Urothelium cell line (cell line): Measurements from ENCODE around the gene ADAMTS5.

ENCODE experiments used
- DNase-seq: peaks from one replicate; pipeline ENCODE4 v3.0.0; 2011; ENCODE audit warnings: low spot score, mixed read lengths
- FAIRE-seq: peaks from 2 replicates; lab custom pipeline; 2011; peaks lifted over from hg19 to GRCh38; lab: Jason Lieb, UNC

Gene ADAMTS5

DNA sequence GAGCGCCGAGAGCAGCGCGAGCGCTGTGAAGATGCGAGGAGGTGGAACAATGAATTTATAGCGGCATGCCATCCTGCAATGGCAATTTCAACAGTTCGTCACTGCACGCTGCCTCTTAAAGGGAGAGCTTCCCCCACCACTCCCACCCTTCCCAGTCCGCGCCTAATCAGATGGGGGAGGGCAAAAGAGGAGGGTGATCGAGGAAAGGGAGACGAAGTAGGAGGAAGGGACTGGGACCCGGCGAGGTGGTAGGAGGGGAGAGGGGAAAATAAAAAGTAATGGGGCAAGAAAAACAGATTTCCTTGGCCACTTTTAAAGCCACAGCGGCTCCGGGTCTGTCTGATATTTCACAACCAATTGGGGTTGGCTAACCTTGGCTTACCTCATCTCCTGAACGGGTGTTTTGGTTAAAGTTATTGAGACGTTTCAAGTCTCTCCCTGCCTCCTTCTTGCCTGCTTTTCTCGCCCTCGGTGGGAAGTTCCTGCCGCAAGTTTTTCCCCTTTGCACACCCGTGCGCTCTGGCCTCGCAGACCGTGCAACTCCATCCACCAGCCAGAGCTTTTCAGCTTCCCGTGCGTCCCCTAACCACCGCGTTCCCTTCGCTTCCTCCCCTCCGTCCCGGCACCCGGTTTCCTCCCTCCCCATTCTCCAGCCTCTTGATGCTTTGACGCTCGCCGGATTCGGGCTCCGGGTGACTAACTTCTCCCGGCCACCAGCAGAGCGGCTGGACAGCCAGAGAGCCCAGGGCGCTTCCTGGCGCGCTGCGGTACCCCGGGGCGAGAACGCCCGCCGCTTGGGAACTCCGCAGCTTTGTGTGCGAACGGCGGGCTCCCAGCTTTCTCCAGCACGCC lies at the start of gene ADAMTS5:
ADAMTS5 (minus strand) TSS at position 27 of the 852 bp plus-strand sequence. CDS start 697 bp downstream, outside the sequence.
- FAIRE-seq = peak; percentile 84
- DNase-seq = peak; percentile 71

DNA sequence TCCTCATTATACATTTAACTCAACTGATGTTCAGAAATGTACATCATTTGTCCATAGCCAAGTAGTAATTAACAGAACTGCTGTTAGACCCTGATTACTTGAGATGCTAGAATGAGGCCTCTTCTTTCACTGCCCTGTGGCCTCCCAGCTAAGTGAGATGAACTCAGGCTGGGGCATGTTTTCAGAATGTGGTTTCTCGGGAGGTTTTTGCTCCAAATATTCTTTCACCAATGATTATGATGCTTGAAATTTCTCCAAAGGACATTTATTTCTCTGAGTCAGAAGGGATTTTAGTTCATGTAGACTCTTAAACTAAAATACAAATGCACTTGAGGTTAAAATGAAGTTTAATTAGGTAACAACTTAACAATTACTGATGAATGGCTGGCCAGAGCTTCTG lies 34.6 kb upstream of the ADAMTS5 start:
- FAIRE-seq (no peak), DNase-seq (no peak)

DNA sequence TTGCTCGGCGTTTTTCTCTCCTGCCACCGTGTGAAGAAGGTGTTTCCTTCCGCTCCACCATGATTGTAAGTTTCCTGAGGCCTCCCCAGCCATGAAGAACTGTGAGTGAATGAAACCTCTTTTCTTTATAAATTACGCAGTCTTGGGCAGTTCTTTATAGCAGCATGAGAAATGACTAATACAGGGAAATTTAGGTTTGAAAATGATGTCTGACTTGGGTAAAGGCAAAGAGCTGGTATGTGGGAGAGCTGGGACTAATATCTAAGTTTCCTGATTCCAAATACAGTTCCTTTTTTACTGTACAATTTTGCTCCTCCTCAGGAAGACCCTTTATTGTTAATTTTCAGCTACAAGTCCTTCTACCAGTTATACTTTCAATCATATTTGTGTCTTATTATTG lies 16.7 kb upstream of the ADAMTS5 start:
- FAIRE-seq (no peak), DNase-seq (no peak)

DNA sequence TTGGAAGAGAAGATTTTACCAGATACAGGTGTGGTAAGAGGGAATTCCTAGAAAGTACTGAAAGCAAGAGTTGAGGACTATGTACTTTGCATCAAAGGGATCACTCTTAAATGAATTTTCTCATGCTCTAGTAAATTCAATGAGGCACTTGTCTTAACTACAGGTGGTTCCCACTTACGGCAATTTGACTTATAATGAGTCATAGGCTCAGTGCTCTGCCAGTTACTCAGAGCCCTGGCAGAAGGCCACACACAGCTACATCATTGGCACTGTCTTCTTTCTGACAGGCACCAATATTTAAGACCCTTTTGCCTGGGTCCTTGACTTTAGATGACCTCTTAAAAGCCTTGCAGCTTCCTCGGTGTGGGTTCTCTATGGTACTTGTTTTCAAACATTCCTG lies 15.9 kb upstream of the ADAMTS5 start:
- DNase-seq (peak; percentile 49), FAIRE-seq (no peak)

DNA sequence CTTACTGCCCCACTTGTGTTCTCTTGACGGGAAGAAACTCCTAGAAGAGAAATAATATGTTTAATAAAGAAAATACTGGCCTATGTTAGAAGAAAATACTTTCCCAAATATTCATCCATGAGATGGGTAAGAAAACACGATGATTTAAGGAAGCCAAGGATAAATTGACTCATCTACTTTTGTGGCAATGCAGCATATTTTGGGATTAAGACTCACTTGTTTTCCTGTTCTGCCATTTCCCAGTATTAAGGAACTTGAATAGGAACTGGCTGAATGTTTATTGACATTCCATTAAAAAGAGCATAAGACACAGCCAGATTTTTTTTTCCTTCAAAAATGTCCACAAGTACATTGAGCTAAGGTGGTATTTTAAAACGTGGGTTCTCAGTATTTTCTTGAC lies 10.9 kb upstream of the ADAMTS5 start:
- FAIRE-seq (no peak), DNase-seq (no peak)

DNA sequence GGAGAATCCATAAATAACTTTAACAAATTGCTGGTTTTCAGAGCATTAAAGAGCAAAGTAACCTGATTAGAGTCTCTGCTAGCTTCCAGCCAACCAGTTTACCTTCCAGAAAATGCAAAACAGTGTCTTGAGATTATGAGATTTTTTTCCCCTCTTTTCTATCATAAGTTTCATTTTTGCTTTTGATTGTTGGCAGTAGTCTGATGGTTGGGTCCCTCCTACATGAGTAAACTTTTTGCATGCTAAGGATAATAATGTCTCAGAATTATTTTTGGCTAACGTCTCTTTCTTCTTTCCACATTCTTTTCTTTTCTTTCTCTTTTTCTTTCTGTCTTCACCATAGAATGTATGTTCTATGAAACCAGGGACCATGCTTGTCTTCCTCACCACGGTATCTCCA lies 6.3 kb upstream of the ADAMTS5 start:
- no peak for DNase-seq
- FAIRE-seq = no peak

DNA sequence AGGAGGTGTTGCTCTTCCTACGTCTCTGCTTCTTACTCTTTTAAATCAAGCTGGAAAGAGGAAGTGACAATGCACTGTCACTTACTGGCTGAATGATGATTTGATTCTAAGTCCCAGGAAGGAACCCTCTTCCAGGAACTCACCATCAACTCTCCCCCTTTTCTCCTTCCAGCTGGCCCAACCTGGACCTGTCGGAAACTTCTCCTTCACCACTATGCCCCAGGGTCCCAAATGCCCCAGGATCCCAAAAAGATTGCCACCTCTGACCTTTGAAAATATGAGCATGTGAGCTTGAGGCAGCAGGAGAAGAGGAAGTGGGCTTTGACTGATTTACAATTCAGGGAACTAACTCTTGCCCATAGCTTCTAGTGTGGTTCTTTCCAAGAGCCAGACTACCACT lies 5.3 kb upstream of the ADAMTS5 start:
- DNase-seq (no peak), FAIRE-seq (no peak)

DNA sequence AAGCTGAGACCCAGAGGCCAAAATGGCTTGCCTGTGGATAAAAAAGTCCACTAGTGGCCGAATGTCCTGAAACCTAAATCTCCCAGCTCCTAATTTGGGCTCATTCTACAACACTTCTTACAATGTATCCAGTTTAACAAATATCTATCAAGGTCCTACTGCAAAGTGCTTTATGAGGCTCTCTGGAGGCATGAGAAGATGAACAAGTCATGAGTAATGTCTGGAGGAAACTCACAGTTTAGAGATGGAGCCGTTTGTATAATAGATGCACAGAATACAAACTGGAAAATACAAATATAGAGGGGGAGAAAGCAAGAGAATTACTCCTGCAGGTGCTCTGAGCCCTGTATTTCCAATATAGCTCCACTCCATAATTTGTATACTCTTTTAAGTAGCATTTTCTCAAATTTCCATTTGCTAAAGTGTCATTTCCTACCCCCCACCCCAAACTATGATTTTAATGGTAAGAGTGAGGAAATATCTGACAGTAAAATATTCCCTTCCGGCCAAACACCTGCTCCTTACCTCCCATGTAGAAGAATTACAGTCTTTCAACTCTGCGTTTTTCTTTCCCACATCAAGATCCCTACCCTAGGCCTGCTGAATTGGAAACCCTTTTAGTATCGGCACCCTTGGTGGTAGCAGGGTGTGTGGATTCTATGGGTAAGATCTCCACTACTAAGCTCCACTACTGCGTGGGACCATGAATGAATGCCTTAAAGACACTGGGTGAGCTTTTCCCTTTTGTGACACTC lies 3.3 kb upstream of the ADAMTS5 start:
- DNase-seq (no peak), FAIRE-seq (peak; percentile 13)

DNA sequence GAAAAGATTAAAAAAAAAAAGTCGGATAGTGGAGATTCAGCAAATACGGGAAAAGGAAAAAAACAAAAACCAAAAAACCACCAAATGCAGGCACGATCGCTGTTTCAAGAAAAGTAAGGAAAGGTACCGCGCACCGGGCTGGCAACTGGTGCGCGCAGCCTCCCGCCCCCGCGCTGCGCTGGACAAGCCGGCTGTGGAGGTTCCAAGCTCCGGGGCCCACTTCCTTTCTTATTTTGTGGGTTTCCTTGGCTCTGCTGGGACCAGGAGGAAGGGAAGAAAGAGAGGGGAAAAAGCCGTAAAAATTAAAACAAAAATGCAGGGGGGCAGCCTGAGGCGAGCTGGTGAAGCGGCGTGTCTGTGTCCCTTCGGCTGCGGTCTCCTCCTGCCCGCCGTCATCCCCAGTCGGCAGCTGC lies 233 bp downstream of the ADAMTS5 start:
- FAIRE-seq = no peak
- DNase-seq = no peak

DNA sequence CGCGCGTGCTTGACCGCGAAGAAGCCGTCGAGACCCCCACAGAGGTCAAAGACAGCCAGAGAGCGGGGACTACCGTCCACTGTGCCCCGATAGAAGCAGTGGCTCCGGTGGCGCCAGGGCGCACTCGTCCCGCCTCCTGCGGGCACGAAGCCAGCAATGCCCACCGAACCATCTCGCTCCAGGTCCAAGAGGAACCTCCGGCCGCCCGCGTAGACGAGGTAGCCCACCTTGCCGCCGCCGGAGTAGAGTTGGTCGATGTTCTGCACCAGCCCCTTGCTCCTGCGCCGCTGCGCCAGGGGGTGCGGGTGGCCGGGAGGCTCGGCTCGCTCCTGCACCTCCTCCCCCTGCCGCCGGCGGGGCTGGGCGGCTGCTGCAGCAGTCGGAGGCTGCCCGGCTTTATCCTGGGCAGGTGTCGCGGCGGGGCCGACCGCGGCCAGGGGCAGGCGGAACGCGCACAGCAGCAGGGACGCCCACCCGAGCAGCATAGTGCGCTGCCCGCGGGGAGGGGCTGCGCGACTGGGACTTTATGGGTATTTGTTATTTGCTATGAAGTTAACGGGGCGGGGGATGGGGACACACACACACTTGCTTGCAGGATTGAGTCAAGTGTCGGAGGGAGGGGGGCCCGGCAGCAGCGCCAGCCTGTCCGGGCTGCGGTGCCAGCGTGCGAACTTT lies 844 bp downstream of the ADAMTS5 start:
- DNase-seq (no peak), FAIRE-seq (no peak)

DNA sequence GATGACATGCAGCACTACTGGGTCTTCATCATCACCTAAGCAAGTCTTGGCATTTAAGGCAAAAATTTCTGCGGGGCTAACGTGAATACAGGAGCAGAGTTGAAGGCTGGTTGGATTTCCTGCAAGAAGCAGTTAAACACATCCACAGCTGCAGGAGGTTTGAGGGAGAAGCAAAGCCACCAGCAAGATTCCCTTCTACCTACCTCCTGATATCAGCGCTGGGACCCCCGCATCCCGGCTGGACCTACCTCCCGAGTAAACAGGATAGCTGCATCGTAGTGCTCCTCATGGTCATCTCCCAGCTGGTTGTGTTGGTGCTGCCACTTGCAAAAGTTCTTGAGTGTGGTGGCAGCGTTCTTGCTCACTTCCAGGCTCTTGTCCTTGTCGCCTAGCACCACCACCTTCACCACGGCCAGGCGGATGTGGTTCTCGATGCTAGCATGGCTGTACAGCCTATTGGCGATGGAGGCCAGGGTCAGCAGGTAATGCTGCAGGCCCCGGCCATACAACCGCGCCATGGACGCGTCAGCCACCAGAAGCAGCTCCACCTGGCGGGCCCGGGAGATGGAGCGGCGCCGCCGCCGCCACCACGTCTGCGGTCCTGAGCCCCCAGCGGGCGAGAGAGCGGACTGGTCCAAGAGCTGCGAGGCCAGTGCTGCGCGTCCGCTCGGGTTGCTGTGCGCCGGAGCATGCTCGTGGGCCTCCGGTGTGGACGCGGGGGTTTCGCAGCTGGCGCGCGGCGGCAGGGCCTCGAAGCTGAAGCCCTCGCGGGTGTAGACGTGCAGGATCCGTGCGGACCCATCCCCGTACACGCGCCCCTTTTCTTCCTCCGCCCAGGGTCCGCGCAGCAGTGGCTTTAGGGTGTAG lies 1.6 kb downstream of the ADAMTS5 start:
- DNase-seq = no peak

DNA sequence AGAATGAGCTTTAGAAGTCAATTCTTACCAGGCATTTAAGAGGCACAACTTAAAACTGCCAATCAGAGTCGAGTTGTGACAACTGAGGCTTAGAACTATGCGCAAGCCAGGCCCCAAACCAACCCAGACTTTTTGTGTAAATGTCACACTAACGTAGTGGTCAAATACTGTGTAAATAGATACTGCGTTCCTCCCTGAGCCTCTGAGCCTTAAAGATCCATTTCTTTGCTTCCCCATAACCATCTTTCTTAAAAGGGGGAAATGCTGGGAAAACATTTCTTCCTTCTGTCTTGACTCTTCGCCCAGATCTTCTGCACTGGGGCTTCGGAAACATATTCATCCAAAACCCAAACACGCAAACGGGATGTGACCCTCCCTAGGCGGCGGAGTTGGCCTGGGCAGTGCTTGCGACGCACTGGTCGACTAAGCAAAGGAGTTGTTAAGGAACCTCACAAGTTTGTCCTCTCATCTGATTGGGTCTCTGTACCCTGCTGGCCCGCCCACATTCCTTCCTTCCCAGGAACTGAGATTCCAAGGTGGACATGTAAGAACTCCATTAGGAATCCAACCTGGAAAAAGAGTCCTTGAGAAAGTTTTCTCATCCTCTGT lies 2.6 kb downstream of the ADAMTS5 start:
- DNase-seq (no peak), FAIRE-seq (peak; percentile 32)

More for the DNA sequence above, 1.6 kb downstream of the ADAMTS5 start:
- FAIRE-seq = peak; percentile 5

DNA sequence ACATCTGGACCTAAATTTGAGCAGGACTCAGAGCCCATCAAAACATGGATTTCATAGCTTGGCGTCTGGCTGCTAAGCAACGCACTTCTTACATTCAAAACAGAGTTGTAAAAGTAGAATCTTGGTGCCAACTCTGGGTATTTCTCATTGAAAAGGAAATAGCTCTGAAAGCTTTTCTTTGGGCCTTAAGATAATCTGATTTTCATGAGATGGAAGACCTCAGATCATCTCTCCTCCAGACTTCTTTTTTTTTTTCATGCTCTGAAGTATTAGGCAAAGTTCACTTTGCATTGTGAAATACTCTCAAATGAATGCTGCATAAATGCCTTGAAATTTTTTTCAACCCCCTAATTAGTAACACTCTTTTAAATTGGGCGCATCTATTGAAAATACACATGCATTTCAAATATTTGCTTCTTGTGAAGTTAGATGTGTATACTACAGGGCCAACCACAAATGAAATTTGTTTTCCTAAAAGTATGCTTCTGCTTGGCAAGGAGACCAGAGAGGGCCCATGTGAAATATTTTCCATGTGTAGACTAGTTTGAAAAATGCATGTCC lies 4.2 kb downstream of the ADAMTS5 start:
- FAIRE-seq (no peak), DNase-seq (no peak)

DNA sequence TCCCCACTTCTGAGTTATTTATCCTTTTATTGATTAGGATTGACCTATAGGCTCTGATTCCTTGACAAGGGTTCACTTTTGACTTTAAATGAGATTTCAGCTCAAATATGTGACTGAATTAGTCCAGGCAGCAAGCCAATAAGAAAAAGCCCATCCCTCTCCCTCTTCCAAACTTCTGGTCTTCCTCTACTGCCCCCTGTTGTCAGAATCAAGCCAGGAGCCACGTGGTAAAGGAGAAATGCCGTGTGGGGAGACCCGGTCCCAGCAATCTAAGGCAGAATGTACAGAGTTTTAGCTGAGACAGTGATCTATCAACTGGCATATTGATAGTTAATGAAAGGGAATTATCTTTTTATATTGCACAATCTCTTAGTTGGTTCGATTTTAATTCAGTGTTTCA lies 5.2 kb downstream of the ADAMTS5 start:
- DNase-seq (no peak), FAIRE-seq (no peak)

DNA sequence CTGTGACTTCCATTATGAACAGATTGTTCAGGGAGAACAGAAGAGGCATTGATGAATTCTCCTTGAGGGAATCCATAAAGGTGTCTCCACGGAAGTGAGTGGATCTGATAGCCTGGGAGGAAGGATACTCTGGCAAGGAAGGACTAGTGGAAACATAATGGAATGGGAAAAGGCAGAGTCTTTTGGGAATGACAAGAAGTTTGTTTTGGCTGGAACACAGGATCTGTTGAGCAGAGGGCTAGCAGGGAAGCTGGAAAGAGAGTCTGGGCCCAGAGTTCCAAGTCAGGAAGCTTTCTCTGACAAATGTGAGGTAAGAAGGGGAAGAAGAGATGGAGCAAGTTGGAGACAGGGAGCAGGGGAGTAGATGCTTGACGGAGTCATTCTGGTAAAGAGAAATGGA lies 8.1 kb downstream of the ADAMTS5 start:
- DNase-seq = no peak
- no peak for FAIRE-seq

DNA sequence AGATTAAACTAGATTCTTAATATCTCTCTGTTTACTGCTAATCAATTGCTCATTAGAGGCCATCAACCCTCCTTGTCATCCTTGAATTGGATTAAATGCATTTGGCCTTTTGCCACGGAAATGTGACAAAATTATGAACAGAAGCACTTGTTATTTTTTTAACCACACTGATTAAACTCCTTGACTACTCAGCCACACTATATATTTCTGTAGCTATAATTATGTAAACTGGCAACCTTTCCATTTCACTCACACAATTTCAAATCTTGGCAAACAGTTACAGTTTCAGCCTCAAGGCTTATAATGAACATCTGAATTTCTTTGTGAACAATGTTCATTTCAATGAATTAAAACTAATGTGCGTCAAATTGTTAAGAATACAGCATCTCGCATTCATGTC lies 10.1 kb downstream of the ADAMTS5 start:
- DNase-seq = no peak
- no peak for FAIRE-seq

DNA sequence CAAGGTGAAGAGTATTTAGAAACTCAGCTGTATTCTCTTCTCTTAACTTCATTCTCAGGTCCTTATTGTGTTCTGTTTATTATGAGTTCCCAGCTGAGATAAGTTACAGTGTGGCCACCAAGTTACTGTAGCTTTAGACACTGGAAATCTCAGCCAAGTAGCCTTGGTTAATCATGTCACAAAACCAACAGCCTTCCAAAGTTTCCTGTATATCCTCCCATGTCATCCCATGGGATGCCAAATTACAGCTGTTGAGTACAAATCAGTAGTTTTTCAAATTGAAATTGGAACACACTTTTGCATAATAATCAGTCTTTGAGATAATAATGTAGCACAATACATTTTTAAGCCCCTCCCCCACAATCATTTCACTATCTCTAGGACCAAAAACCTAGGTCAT lies 10.7 kb downstream of the ADAMTS5 start:
- FAIRE-seq = no peak
- no peak for DNase-seq

DNA sequence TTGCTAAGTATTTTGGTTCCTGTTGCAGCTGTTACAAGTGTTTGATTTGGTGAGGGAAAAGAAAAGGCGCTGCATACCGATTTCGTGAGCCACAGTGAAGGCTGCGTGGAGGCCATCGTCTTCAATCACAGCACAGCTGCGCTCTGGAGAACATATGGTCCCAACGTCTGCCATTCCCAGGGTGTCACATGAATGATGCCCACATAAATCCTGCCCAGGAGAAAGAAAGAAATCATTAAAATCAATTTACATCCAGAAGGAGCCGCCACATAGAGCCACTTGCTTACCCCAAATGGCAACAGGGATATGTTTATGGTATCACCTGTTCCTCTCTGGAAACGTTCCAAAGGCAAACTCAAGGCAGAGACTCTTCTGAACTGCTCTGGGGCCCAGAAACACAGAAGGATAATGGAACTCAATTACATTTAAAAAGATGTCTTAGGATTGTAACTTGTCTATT lies 12.2 kb downstream of the ADAMTS5 start:
- no peak for FAIRE-seq
- no peak for DNase-seq

DNA sequence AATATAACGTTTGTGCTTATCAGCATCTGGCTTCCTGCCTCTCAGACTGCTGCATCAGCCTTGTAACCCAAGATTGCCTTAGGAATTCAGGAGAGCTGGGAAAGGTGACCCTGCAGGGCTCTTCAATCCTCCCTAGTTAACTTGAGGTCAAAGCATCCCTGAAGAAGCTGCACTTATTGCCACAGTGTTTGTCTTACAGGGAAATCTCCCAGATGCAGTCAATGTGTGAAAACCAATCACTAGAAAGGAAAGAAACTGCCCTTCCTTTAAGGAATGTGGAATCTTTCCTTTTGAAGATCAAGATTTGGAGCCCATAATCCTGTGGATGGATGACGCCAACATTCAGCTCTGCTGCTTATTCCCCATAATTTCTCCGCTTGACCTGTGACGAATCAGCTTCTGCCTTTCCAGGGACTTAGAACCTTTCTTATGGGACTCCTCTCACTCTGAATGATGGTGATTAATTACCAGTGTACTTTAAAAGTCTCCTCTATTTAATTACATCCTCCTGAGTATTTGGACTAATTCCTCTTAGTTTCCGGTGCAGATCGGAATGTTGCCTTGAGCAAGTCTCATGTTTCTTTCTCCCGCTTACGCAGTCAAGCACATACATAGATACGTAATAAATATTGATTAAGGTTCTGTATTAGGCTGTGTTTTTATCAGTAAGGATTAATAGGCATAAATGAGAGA lies 14.4 kb downstream of the ADAMTS5 start:
- no peak for FAIRE-seq

More for the DNA sequence above, 14.4 kb downstream of the ADAMTS5 start:
- DNase-seq = no peak
